SIG-M5 (cell line): ENCODE data around the gene MFSD12.
"Not testable (repeated sequence)": the region's sequence is repeated elsewhere in the genome, so short reads cannot be mapped to it uniquely, and the experiment has no call there.

ENCODE experiments used
- DNase-seq: peaks from one replicate; lab custom pipeline; 2025; lab: John Stamatoyannopoulos, UW

The MFSD12 gene

DNA sequence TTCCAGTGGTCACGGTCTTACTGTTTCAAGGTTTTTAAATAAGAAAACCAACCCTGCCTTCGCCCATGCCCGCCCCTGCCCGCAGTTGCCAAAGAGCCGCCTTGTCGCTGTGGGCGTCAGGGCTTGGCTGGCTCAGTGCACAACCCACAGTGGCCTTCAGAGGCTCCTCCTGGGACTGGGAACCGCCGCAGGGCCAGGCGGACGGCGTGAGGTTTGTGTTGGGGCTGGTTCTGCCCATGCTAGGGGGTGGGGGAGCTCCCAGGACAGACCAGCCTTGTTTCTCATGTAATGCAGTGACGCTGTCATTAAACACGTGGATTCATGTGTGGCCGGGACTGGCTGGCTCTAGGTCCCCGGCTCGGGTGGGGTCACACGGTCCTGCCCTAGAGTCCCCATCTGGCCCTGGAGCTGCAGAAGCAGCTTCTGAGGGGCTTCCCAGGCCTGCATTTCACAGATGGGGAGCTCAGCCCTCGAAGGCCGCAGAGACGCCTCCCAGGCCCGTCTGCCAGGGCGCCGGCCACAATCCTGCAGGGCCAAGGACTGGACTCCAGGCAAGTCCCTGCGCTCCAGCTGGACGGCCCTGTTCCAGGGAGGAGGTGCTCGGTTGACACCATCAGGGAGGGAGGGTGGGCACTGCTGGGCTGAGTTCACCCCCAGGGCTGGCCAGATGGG lies 20.8 kb downstream of the MFSD12 start:
- no peak for DNase-seq

DNA sequence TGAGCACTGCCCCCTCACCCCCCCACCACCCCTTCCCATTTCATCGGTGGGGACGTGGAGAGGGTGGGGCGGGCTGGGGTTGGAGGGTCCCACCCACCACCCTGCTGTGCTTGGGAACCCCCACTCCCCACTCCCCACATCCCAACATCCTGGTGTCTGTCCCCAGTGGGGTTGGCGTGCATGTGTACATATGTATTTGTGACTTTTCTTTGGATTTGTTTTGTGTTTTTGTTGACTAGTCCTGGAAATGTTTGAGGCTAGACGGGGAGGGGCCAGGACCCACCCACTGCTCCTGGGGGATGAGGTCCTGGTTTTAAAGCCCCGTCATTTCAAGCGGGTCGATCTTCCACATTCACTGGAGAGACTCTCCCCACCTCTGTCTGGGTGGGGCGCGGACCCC lies 21.4 kb downstream of the MFSD12 start:
- no peak for DNase-seq

DNA sequence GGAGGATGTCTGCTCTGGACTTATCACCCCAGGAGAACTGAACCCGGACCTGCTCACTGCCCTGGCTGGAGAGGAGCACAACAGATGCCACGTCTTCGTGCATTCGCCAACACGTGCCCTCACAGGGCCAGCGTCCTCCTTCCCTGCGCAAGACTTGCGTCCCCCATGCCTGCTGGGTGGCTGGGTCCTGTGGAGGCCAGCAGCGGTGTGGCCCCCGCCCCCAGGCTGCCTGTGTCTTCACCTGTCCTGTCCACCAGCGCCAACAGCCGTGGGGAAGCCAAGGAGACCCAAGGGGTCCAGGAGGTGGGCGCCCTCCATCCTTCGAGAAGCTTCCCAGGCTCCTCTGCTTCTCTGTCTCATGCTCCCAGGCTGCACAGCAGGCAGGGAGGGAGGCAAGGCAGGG lies 21.8 kb downstream of the MFSD12 start:
- no peak for DNase-seq

DNA sequence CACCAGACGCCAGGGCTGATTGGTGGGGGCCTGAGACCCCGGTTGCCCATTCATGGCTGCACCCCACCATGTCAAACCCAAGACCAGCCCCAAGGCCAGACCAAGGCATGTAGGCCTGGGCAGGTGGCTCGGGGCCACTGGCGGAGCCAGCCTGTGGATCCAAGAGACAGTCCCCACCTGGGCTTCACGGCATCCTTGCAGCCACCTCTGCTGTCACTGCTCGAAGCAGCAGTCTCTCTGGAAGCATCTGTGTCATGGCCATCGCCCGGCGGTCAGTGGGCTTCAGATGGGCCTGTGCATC lies 22.2 kb downstream of the MFSD12 start:
- no peak for DNase-seq

- no peak for DNase-seq
Measured at GRCh38 chr19:3534375-3535234, 22.8 kb downstream of the MFSD12 start.

DNA sequence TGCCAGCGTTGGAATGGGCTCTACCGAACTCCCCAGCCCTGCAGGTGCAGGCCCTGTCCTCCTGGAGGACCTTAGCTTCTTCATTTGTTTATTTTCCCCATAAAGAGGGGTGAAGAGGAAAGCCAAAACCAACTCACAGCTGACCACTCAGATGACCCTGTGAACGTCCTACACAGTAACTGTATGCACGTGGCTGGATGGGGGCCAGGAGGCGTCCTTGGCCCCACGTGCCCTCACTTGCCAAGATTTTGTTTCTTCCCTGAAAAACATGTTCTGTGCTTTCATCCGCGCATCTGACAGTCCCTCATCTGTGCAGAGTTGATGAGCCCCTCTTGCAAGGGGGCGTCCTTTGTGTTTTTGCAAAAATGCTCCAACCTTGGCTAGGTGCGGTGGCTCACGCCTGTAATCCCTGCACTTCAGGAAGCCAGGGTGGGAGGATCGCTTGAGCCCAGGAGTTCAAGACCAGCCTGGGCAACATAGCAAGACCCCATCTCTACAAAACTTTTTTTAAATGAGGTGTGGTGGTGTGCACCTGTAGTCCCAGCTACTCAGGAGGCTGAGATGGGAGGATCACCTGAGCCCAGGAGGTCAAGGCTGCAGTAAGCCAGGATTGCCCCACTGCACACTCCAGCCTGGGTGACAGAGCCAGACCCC lies 23.7 kb downstream of the MFSD12 start:
- no peak for DNase-seq

- DNase-seq, result no peak
Measured at GRCh38 chr19:3533033-3533432, 24.4 kb downstream of the MFSD12 start.

DNA sequence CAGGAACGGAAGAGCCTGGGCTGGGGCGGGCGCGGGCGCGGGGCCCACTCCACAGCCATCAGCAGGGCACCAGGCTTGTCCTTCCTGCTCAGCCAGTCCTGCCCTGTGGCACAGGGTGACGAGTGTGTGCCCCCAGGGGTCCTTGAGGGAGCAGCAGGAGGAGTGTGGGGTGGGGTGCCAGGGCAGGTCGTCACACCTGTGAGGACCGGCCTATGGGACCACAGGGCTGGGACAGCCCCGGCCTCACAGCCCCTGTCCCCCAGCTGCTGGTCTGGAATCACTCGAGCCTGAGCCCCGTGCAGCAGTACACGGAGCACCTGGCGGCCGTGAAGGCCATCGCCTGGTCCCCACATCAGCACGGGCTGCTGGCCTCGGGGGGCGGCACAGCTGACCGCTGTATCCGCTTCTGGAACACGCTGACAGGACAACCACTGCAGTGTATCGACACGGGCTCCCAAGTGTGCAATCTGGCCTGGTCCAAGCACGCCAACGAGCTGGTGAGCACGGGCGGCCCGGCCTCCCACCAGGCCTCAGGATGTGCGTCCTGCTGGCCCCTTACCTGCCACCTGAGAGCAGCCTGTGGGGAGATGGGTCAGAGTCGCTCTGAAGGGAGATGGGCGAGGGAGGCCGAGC lies 25.1 kb downstream of the MFSD12 start:
- no peak for DNase-seq

GRCh38 chr19:3531716-3532115 lies 25.7 kb downstream of the MFSD12 start:
- no peak for DNase-seq

GRCh38 chr19:3530389-3530788 lies 27.0 kb downstream of the MFSD12 start:
- DNase-seq, result no peak

DNA sequence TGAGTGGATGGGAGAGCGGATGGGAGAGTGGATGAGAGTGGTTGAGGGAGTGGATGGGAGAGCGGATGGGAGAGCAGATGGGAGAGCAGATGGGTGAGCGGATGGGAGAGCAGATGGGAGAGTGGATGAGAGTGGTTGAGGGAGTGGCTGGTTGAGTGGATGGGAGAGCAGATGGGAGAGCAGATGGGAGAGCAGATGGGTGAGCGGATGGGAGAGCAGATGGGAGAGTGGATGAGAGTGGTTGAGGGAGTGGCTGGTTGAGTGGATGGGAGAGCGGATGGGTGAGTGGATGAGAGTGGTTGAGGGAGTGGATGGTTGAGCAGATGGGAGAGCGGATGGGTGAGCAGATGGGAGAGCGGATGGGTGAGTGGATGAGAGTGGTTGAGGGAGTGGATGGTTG lies 28.1 kb downstream of the MFSD12 start:
- not testable (repeated sequence) for DNase-seq

DNA sequence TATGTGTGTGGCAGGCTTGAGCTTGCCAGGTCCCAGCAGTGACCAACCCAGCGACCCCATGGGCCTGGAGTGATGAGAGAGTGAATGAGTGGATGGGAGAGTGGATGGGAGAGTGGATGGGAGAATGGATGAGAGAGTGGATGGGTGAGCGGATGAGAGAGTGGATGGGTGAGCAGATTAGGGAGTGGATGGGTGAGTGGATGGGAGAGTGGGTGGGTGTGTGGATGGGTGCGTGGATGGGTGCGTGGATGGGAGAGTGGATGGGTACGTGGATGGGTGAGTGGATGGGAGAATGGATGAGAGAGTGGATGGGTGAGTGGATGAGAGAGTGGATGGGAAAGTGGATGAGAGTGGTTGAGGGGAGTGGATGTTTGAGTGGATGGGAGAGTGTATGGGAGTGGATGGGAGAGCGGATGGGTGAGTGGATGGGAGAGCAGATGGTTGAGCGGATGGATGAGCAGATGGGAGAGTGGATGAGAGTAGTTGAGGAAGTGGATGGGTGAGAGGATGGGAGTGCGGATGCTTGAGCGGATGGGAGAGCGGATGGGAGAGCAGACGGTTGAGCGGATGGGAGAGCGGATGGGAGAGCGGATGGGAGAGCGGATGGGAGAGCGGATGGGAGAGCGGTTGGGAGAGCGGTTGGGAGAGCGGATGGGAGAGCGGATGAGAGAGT lies 28.7 kb downstream of the MFSD12 start:
- DNase-seq, result no peak

DNA sequence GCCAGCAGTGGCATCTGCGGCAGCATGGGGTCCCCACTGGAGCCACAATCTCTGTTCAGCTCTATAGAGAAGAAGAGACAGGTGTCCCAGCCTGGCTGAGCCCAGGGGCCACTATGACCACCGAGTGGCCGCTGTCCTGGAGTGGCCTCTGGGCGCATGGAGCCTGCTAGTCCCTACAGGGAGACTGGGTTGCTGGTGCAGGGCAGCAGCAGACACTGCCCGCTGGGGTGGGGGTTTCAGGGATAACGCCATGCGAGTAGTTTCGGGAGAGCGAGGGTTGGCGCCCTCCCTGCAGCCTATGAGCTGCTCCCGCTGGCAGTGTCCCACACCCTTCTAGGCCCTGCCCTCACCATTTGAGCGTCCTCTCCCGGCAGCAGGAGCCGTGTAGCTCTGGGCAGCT lies 29.3 kb downstream of the MFSD12 start:
- no peak for DNase-seq

DNA sequence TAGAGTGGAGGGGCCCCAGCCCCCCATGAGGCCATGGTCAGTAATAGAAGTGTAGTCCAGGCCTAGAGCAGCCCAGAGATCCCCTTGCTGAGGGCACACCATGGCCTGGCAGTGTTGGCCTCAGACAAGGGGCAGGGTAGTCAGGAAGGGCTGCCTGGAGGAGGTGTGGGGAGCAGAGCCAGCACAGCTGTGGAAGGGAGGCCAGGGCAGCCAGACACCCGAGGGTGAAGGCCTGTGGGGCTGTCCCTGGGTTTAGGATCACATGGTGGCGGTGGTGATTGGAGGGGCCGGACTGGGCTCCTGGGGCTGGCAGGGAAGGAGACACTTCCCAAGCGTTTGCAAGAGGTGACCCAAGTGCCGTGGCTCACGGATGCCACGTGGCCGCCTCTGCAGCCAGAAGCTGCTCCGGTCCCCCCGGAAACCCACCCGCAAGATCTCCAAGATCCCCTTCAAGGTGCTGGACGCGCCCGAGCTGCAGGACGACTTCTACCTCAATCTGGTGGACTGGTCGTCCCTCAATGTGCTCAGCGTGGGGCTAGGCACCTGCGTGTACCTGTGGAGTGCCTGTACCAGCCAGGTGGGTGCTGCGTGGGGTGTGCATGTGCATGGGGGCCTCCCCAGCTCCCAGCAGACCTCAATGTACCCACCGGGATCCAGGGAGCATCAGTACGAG lies 30.0 kb downstream of the MFSD12 start:
- no peak for DNase-seq

DNA sequence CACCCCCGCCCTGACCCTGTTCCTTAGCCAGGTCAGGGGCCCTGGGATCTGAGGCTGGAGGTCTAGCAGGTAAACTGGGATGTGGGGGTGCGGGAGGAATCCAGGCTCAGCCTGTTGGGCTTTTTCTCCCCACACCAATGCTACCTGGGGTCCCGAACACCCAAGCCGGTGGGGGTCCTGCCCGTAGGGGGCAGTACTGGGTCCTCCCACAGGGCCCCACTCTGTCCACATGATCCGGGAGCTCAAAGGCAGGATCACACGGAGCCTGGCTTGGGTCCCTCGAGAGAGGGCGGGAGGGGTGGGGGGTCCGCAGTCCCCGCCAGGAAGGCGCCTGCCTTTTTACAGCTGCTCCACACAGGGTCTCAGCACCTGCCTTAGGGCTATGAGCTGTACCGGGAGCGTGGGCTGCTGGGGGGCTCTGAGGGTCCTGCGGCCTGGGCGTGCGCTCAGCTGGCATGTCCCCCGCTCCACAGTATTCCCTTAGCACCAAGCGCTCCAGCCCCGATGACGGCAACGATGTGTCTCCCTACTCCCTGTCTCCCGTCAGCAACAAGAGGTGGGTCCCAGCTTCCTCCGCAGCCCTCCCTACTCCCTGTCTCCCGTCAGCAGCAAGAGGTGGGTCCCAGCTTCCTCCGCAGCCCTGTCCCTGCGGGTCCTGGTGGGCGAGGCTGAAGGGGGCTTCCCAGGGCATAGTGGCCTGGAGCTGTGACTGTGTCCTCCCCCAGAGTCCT lies 30.7 kb downstream of the MFSD12 start:
- DNase-seq, result no peak

- no peak for DNase-seq
Measured at GRCh38 chr19:3524904-3525451, 32.4 kb downstream of the MFSD12 start.

DNA sequence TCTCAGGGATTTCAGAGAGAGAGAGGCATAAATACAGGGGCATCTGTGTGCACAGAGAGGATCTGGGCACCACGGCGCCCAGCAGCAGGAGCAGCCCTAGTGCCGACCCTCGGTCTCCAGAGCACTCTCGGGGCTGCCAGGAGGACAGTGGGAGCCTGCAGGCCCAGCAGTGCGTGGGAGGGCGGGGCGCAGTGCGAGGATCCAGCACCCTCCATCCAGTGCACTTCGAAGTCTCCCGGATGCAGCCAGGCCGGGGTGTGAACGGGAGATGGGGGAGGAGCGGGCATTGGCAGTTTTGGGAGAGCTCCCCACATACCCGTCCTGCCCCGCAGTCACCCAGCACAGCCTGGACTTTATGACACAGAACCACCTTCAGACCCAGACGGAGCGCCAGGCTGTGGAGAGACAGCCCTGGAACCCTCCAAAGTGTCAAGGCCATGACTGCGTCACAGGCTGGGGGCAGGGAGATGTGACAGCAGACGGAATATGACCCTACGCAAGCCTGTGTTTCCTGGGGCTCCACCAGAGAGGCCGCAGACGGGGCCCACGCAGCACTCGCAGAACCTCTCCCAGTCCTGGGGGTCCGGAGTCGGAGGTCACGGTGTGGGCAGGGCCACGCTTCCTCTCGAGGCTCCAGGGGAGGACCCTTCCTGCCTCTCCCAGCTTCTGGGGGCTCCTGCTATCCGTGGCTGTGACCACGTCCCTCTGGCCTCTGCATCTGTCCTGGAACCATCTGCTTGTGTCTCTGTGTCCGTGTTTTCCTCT lies 33.1 kb downstream of the MFSD12 start:
- no peak for DNase-seq

DNA sequence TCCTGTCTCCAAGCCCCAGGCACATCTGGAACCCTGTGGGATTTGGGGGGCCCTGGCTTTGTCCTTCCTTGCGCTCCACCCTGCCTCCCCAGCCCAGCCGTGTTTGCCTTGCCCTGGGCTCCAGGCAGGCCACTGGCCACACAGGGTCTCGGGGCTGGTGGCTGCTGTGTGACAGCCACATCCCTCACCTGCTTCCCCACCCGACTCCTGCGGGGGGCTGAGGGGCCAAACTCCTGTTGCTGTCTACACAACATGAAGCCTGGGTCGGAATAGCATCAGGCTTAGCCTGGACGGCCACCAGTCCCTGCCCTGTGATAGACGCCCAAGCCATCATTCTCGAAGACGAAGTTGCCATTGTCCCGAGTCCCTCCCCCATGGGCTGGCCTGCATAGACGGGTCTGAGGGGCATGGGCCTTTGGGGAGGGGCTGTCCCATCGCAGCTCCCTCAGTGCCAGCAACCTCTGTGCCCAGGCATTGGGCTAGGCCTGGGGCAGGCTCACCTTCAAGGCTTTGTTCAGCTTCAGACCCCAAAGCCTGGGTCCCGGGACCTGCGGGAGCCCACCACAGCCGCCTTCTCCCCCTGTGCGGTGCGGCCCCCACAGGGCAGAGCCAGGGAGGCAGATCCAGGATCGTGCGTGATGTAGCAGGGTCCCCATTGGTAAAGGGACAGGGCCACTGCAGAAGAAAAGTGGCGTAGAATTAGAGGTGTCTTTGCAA lies 33.9 kb downstream of the MFSD12 start:
- DNase-seq, result no peak
